Measurements from ENCODE around the gene GLB1L2. TPM values are rescaled to one million over a fixed set of nuclear protein-coding genes. Genes with fewer than 3 reads are reported as not detected.

The GLB1L2 gene
- polyA plus RNA-seq, 1 of the 3 experiments (the other 2 are of a cell fraction) = 3.4 TPM

- TF ChIP-seq, protein P1, sequence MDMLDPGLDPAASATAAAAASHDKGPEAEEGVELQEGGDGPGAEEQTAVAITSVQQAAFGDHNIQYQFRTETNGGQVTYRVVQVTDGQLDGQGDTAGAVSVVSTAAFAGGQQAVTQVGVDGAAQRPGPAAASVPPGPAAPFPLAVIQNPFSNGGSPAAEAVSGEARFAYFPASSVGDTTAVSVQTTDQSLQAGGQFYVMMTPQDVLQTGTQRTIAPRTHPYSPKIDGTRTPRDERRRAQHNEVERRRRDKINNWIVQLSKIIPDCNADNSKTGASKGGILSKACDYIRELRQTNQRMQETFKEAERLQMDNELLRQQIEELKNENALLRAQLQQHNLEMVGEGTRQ (IDR thresholded peaks at IDR 0.05; ENCODE audit: borderline replicate concordance, low read depth, low read length) = no peak
- TF ChIP-seq FOXM1 (IDR thresholded peaks at IDR 0.05; ENCODE audit: low read depth) = no peak
- TF ChIP-seq RAD21 (IDR thresholded peaks at IDR 0.05; ENCODE audit: low read length) = no peak
- no peak for TF ChIP-seq NFIC (IDR thresholded peaks at IDR 0.05; ENCODE audit: borderline replicate concordance)
- no peak for TF ChIP-seq RXRA (IDR thresholded peaks at IDR 0.05; ENCODE audit: borderline replicate concordance, low read depth)
These were observed 31.8 kb downstream of the GLB1L2 start (continued) for GRCh38 chr11:134363592-134363991.

- H3K4me3 ChIP-seq (ENCODE audit: low read depth in 2 of 2, low read length in 1 of 2) = no peak overlapping the region
- no peaks in the 10 kb centered on the region for H3K79me2 ChIP-seq (ENCODE audit: insufficient read depth)
- H3K27ac ChIP-seq (ENCODE audit: low read depth in 2 of 2, low read length in 1 of 2) = no peak overlapping the region
- TF ChIP-seq TEAD4 (IDR thresholded peaks at IDR 0.05; ENCODE audit: borderline replicate concordance, insufficient read depth) (no peak), GABPA (IDR thresholded peaks at IDR 0.05; ENCODE audit: low read depth) (no peak), FOXM1 (IDR thresholded peaks at IDR 0.05; ENCODE audit: low read depth) (no peak), RAD21 (IDR thresholded peaks at IDR 0.05; ENCODE audit: low read length) (no peak), MEF2A (IDR thresholded peaks at IDR 0.05; ENCODE audit: borderline replicate concordance, low read depth) (no peak), NRF1 (IDR thresholded peaks at IDR 0.05; ENCODE audit: low read depth, low read length) (no peak), JUND (IDR thresholded peaks at IDR 0.05) (no peak), RCOR1 (IDR thresholded peaks at IDR 0.05; ENCODE audit: low read length) (no peak)
- TF ChIP-seq, protein P2, sequence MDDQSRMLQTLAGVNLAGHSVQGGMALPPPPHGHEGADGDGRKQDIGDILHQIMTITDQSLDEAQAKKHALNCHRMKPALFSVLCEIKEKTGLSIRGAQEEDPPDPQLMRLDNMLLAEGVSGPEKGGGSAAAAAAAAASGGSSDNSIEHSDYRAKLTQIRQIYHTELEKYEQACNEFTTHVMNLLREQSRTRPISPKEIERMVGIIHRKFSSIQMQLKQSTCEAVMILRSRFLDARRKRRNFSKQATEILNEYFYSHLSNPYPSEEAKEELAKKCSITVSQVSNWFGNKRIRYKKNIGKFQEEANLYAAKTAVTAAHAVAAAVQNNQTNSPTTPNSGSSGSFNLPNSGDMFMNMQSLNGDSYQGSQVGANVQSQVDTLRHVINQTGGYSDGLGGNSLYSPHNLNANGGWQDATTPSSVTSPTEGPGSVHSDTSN (IDR thresholded peaks at IDR 0.05) = no peak
- no peak overlapping the region for H3K9ac ChIP-seq
- no peak for DNase-seq
- ChIA-PET POLR2A (no interaction called here), CTCF (interaction anchor here (0.7 to 1.5 kb wide), 4 partner anchors 13 to 216 kb away, joined by 3 to 4 read pairs (median 4); no protein-coding TSS in a partner anchor)
- H3K9me3 ChIP-seq = no peaks in the 10 kb centered on the region
- no peak overlapping the region for H3K4me2 ChIP-seq
- H3K36me3 ChIP-seq (replicated peaks in 1 of 2; ENCODE audit: control insufficient read depth in 1 of 2, insufficient read depth in 2 of 2, low read length in 1 of 2) = no peaks in the 10 kb centered on the region
- no peaks in the 10 kb centered on the region for H3K27me3 ChIP-seq (ENCODE audit: insufficient read depth)
- H3K9me2 ChIP-seq = no peaks in the 10 kb centered on the region
- 79% methylated on average over 6 of the region's 9 CpGs for WGBS (ENCODE audit: low lambda C conversion rate)
- H2AFZ ChIP-seq (ENCODE audit: low read depth) = no peak overlapping the region
- H4K20me1 ChIP-seq (ENCODE audit: insufficient read depth) = no peaks in the 10 kb centered on the region
- no peaks in the 10 kb centered on the region for H3F3A ChIP-seq (replicated peaks; ENCODE audit: insufficient read depth)
- no peaks in the 10 kb centered on the region; a peak in 1 of 4 replicates for H3K4me1 ChIP-seq (ENCODE audit: control insufficient read depth in 1 of 2, insufficient read depth in 2 of 2, low read depth in 1 of 2, low read length in 1 of 2)
These were observed 32.5 kb downstream of the GLB1L2 start for GRCh38 chr11:134364261-134364660.

- 74% methylated on average over 16 of the region's 22 CpGs for WGBS (ENCODE audit: low lambda C conversion rate)
- Histone ChIP-seq H3K9me2 (no peaks in the 10 kb centered on the region), H3K27ac (ENCODE audit: low read depth in 2 of 2, low read length in 1 of 2) (no peak overlapping the region), H4K20me1 (ENCODE audit: insufficient read depth) (no peaks in the 10 kb centered on the region), H3K4me2 (no peak overlapping the region), H3K4me1 (ENCODE audit: control insufficient read depth in 1 of 2, insufficient read depth in 2 of 2, low read depth in 1 of 2, low read length in 1 of 2) (no peaks in the 10 kb centered on the region; a peak in 1 of 4 replicates), H3K9ac (no peak overlapping the region), H3K27me3 (ENCODE audit: insufficient read depth) (no peaks in the 10 kb centered on the region), H2AFZ (ENCODE audit: low read depth) (no peak overlapping the region), H3F3A (replicated peaks; ENCODE audit: insufficient read depth) (no peaks in the 10 kb centered on the region), H3K4me3 (ENCODE audit: low read depth in 2 of 2, low read length in 1 of 2) (no peak overlapping the region), H3K9me3 (no peaks in the 10 kb centered on the region), H3K79me2 (ENCODE audit: insufficient read depth) (no peaks in the 10 kb centered on the region), H3K36me3 (replicated peaks in 1 of 2; ENCODE audit: control insufficient read depth in 1 of 2, insufficient read depth in 2 of 2, low read length in 1 of 2) (no peaks in the 10 kb centered on the region)
- ChIA-PET POLR2A (no interaction called here), CTCF (interaction anchor here (0.7 to 1.6 kb wide), 5 partner anchors 12 to 227 kb away, joined by 3 to 4 read pairs (median 4); no protein-coding TSS in a partner anchor)
- DNase-seq = no peak
- TF ChIP-seq MXI1 (IDR thresholded peaks at IDR 0.05; ENCODE audit: low read depth, low read length) = no peak
- no peak for TF ChIP-seq RCOR1 (IDR thresholded peaks at IDR 0.05; ENCODE audit: low read length)
- TF ChIP-seq MEF2A (IDR thresholded peaks at IDR 0.05; ENCODE audit: borderline replicate concordance, low read depth) = no peak
- no peak for TF ChIP-seq SMC3 (IDR thresholded peaks at IDR 0.05; ENCODE audit: low read depth, low read length)
- no peak for TF ChIP-seq TEAD4 (IDR thresholded peaks at IDR 0.05; ENCODE audit: borderline replicate concordance, insufficient read depth)
- TF ChIP-seq YY1 (IDR thresholded peaks at IDR 0.05; ENCODE audit: low read depth) = no peak
- TF ChIP-seq GABPA (IDR thresholded peaks at IDR 0.05; ENCODE audit: low read depth) = no peak
- TF ChIP-seq, protein P3, sequence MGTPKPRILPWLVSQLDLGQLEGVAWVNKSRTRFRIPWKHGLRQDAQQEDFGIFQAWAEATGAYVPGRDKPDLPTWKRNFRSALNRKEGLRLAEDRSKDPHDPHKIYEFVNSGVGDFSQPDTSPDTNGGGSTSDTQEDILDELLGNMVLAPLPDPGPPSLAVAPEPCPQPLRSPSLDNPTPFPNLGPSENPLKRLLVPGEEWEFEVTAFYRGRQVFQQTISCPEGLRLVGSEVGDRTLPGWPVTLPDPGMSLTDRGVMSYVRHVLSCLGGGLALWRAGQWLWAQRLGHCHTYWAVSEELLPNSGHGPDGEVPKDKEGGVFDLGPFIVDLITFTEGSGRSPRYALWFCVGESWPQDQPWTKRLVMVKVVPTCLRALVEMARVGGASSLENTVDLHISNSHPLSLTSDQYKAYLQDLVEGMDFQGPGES (IDR thresholded peaks at IDR 0.05; ENCODE audit: low read depth, low read length) = no peak
- TF ChIP-seq TAF1 (IDR thresholded peaks at IDR 0.05; ENCODE audit: borderline replicate concordance, low read depth, low read length) = no peak
- TF ChIP-seq FOXJ3 (CRISPR knock-in tag; IDR thresholded peaks at IDR 0.05) = no peak
- TF ChIP-seq, protein P4, sequence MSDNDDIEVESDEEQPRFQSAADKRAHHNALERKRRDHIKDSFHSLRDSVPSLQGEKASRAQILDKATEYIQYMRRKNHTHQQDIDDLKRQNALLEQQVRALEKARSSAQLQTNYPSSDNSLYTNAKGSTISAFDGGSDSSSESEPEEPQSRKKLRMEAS (IDR thresholded peaks at IDR 0.05; ENCODE audit: low read depth) = no peak
- TF ChIP-seq CHD2 (IDR thresholded peaks at IDR 0.05; ENCODE audit: low read length, partially characterized antibody) = no peak
These were observed 33.5 kb downstream of the GLB1L2 start for GRCh38 chr11:134365011-134365925.
